Retina (tissue), 1 donor: Measurements from ENCODE around the gene BRME1.

Source experiments
- DNase-seq: peaks from one replicate; pipeline ENCODE4 v3.0.0-alpha.2; 2016

BRME1 gene

DNA sequence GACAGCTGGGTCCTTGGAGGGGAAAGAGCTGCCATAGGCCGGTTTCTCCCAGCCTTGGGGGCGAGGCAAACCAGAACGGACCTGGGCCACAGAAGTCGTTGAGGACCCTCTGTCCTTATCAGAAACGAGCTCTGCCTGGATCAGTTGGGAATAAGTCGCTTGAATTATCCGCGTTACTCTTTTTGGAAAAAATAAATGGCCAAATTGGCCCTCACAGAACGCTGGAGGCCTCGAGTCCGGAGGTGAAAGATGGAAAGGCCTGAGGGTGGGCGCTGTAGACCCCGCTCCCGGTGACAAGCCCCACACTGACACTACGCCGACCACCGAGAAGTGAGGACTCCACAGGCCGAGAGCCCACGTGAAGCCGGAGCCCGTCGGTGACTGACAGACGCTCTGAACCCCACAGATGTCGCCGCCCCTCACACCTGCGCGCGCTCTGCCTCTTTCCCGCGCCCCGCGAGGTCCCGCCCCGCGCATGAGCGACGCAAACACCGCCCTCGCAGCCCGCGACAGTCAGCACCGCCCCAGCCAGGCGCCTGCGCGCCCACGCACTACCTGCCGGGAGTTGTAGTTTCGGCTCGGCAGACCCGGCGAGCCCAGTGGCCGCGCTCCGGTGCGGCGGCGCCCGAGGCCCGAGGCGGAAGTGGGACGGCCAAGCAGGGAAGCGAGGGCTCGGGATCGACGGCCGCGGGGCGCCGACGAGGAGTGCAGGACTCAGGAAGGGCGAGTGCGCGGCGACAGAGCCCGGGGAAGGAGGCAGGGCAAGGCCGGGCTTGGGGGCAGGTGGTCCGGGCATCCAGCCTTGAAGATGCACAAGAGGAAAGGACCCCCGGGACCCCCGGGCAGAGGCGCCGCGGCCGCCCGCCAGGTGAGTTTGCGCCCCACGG lies at the start of gene BRME1, which contains the start of gene CC2D1A:
TSS of gene BRME1 (minus strand) at position 484 of the 887 bp plus-strand sequence. CDS start 1,225 bp downstream, outside the sequence.
TSS of gene CC2D1A (plus strand) at position 568 of the 887 bp plus-strand sequence. CDS start at position 809, 241 bp downstream.
- peak; percentile 94 for DNase-seq

DNA sequence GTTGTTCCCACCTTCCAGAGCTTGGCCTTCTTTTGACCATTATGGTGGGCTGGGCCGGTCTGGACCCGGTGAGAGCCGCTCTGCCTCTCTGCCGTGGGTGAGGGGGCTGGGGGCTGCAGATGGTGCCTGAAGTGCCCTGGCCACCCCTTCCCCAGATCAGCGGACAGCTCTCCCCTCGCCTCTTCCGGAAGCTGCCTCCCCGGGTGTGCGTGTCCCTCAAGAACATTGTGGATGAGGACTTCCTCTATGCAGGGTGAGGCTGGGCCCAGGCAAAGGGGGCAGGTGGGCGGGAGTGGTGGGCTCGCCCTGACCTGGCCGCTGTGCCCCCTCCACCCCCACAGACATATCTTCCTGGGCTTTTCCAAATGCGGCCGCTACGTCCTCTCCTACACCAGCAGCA lies 48.3 kb upstream of the BRME1 start:
- no peak for DNase-seq

DNA sequence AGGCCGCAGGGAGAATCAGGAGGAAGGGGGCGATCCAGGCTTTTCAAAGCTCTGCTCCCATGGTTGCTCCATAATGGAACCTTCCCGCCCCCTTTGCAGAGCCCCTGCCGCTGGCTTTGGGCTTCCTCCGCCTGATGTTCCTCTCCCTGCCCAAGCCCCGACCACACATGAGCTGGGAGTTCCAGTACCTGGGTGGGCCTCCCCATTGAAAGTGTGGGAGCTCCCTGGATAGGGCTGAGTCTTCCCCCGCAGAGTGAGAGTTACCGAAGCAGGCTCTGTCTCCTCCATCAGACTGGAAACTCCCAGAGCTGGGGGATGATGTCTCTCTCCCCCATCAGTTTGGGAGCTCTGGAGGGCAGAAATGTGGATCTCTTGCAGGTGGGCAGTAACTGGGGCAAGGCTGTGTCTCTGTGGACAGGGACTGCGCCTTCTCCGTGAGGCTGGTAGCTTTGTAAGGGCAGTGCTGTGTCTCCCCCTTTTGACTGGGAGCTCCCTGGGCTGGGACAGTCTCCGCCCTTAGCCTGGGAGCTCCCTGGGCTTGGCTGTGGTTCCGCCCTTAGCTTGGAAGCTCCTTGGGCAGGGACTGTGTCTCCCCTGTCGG lies 47.1 kb upstream of the BRME1 start:
- peak; percentile 51 for DNase-seq

DNA sequence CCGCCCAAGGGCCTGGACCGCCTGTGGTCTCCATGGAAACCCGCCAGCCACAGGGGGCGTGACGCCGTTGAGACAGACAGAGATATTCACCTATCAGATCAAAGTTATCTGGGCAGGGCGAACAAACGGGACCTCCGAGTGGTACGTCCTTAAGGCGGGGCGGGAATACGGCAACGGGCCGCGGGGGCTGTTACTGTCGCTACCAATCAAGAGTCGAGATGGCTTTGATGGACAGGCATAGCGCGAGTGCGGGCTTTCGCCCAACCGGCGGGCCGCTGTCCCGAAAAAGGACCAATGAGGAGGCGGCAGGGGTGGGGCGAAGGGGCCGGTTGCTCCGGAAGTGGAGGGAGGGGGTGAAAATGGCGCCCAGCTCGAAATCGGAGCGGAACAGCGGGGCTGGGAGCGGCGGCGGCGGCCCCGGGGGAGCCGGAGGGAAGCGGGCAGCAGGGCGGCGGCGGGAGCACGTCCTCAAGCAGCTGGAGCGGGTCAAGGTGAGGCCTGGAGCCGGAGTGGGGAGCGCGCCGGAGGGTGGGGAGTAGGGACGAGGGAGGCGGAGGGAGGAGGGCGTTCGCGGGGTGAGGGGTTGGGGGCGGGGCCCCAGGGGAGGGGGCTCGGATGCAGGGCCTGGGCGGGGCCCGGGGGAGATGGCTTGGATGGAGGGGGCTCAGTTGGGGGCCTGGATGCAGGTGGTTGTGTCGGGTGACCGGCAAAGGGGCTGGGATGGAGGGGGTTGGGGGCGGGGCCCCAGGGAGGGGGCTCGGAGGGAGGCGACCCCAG lies 46.4 kb upstream of the BRME1 start, which contains the start of gene DCAF15:
TSS of gene DCAF15 (plus strand) at position 356 of the 777 bp plus-strand sequence. CDS start at position 360, 4 bp downstream.
- peak; percentile 98 for DNase-seq

DNA sequence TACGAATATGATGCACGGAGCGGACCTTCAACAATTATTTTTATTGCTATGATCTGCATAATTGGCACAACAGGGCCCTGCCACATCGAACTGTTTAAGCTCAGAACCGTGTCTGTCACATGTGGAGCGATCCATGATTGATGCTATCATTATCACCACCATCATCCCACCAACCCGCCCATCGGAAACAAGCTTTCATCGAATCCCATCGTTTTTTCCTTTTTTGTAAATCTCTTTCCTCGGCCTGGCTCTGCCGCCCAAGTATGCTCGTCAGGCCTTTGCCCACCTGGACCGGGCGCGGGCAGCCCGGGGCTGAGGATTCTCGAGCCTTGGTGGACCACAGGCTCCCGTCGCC lies 45.9 kb upstream of the BRME1 start:
- DNase-seq = no peak

DNA sequence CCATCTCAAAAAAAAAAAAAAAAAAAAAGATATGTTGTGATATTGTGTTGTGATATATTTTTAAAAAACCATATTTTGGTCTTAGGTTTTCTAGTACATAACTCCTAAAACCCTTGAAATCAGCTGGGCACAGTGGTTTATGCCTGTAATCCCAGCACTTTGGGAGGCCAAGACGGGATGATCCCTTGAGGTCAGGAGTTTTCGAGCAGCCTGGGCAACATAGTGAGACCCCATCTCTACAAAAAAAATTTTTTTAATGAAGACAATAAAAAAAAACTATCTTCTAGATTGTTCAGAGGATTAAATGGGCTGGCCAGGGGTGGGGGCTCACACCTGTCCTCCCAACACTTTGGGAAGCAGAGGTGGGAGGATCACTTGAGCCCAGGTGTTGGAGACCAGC lies 45.1 kb upstream of the BRME1 start:
- DNase-seq = no peak

DNA sequence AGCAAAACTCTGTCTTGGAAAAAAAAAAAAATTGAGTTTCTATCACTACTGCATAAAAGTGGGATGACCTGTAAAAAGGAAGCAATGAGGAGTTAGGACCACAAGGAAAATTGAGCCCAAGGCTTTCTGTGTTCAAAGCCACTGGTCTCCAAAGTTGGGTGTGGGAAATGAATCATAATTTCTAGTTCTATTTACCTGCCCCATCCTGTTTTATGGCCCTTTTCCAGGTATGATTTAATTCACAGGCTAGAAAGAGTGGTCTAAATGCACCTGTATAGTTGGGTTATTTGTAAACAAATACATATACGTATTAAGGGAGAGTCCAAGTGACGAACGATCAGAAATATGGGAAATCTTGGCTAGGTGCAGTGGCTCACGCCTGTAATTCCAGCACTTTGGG lies 40.5 kb upstream of the BRME1 start:
- DNase-seq = no peak

DNA sequence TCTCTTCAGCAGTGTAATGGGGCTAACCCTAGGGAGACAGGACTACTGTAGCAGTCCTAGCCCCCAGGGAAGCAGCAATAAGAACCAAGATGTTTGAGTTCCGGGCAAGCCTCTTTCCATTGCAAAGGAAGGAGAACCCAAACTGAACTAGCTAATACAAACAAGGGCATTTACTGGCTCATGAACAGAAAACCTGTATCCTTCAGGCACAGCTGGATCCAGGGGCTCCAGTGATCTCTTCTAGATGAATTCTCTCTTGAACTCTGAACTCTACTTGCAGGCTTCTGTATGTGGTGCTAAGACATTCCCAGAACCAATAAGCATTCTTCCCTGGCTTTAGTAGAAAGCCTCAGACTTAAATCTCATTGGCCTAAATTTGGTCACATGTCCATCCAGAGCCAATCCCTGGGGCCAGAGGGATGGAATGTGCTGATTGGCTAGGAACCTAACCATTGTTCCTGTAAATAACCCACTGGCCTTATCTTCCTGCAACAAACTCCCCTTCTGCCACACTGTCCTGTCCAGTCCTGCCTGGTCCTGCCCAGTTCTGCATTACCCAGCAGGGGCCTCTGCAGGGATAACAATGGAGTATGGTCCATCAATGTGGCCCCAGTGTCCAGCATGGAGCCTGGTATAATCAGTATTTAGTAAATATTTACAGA lies 36.2 kb upstream of the BRME1 start:
- DNase-seq = no peak

DNA sequence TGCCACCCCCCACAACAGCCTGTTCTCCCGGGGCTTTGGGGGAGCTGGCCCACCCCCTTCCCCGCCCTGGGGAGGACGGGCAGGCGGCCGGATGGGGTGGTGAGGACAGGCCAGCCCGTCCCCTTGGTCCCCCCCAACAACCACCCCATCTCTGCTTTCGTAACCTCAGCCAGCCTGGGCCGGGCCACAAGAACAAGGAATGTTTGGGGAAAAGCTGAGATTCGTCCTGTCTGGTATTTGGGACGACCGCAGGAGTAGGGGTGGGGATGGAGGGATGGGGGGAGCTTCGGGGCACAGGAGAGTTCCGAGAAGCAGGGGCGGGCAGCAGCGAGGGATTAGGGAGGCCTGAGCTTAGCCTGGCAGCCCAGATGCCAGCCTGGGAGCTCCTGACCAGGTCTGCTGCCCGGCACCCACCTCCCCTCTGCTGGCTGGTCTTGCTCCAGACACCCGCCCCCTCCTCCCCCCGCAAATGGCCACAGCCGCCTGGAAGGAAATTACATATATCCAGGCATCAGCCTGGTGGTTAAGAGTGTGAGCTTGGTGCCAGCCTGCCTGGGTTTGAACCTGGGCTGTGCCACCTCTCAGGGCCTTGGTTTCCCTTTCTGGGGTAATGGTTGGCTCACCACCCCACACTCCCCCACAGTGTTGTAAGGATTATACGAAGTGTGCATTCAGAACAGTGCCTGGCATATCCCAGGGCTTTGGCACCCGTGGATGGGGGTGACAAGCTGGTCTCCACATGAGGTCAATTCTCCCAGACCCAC lies 32.6 kb upstream of the BRME1 start, which contains the start of gene PODNL1:
TSS of gene PODNL1 (minus strand) at position 117 of the 764 bp plus-strand sequence. CDS start 236 bp downstream, outside the sequence.
- DNase-seq = no peak

DNA sequence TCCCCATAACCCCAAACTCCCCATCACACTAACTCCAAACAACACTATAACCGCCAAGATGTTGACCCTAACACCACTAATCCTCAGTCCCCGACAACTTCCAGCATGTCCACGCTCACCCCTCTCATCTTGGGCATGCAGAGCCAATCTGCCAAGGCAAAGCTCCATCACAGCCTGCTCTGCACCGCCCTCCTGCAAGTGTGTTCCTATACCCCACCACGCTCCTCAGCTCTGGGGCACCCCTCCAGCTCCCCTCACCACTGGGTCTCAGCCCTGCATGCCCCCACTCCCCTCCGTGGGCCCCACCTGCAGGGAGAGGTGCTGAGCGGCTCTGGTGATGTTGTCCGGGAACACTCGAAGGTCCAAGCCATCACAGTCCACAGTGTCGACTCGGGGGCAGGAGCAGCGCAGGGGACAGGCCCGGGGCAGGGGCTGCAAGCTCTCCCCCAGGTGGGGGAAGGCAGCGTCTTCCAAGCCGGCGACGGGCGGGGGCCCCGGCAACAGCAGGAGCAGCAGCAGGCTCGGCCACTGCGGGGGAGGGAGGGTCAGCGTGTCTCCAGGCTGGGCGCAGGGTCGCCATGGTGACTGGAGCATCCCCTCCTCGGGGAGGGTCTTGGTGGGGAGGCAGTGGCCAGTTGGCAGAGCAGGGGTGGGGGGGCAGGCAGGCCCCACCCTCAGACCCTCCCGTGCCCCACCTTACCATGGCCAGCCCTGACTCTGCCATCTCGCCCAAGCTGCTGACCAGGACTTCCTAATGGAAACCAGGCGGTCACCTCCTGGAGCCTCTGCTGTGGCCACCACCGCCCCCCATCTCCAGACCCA lies 31.8 kb upstream of the BRME1 start:
- DNase-seq = peak; percentile 47

DNA sequence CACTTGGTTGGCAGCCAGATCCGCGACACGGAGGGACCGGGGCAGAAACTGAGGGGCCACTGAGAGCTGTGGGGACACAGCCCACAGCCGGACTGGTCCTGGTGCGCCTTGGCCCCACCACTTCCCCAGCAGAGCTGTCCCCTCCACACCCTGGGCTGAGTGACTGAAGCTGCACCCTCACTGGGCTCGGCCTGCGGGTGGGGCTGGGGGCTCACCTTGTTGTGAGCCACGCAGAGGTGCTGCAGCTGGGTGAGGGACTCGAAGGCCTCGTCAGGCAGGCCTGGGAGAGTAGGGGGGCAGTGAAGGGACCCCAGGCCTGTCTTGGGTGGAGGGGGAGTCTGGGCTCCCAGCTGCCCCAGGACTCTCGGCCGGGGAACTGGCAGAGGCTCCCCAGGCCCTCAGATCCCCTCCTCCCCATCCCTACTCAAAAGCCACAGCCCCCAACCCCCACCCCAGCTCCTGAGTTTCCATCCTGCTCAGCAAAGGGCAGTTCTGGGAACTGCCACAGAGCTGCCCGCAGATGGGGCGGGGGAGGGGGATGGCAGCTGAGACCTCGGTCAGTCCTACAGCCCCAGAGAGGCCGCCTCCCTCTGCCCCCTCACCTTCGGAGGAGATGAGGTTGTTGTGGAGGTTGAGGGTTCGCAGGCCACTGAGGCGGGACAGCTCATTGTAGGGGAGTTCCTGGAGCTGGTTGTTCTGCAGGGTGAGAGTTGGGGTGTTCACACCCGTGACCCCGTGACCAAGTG lies 30.0 kb upstream of the BRME1 start:
- DNase-seq = peak; percentile 21

DNA sequence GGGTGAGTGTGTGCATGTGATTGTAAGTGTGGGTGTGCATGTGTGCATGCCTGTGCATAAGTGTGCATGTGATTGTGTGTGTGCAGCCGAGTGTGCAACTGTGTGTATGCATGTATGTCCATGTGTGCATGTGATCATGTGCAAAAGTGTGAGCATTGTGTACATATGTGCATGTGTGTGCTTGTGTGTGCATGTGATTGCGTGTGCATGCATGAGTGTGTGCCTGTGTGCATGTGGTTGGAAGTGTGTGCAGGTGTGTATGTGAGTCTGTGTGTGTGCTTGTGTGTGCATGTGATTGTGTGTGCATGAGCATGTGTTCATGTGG lies 28.8 kb upstream of the BRME1 start:
- no peak for DNase-seq

DNA sequence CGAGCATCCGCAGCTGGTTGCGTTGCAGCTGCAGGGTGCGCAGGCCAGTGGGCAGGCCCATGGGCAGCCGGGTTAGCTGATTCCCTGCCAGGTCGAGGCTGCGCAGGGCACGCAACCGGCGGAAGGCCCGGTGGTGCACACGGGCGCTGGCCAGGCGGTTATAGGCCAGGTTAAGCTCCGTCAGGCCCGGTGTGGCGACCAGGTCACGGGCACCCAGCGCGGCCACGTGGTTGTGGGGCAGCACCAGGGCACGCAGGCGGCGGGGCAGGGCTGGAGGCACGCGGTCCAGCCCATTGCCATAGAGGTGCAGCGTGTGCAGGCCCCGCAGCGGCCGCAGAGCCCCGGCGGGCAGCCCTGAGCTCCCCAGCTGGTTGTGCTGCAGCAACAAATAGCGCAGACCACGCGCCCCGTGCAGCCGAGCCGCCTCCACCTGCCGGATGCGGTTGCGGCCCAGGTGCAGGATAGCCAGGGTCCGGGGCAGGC lies 27.0 kb upstream of the BRME1 start:
- DNase-seq = no peak

DNA sequence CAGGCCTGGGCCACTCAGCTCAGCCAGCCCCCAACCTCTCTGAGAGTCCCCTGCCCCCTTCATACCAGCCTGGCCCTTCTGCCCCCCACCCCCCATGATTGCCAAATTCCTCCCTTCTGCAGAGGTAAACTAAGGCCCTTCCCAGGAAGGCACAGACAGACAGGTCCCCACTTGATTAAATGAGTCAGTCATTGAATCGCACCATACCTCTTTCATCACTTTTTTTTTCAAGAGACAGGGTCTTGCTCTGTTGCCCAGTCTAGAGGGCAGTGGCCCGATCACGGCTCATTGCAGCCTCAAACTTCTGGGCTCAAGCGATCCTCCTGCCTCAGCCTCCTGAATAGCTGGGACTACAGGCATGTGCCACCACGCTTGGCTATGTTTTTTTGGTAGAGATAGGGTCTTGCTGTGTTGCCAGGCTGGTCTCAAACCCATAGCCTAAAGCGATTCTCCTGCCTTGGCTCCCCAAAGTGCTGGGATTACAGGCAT lies 26.3 kb upstream of the BRME1 start:
- no peak for DNase-seq

DNA sequence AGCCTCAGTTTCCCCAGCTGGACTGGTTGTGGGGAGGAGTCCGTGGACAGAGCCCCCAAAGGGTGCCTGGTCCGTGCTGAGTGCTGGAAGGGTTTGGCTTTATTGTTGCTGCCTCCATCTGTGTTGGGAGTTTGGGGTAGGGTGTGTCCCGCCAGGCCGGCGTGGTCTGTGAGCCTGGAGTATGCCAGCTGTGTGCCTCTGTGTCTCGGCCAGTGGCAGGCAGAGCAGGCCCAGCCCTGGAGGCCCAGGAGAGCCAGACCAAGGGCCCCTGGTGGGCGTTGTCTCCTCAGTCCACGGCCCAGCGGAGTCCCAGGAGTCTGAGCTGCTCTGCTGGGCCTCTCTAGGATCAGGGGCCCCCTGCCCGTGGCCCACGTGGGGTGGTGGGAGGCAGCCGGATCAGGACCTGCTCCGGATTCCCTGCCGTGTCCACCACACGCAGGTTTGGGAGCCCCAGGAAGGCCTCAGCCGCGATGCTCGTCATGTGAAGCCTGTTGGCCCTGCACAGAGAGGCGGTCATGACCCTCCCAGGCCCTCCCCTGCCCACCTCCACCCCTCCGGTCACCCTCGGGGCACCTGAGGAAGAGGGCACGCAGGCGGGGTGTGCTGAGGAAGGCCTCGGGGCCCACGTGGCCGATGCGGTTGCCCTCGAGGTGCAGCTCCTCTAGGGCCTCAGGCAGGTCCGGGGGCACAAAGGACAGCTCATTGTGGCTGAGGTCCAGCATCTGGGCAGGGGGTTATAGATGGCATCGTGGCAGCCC lies 25.7 kb upstream of the BRME1 start:
- no peak for DNase-seq

DNA sequence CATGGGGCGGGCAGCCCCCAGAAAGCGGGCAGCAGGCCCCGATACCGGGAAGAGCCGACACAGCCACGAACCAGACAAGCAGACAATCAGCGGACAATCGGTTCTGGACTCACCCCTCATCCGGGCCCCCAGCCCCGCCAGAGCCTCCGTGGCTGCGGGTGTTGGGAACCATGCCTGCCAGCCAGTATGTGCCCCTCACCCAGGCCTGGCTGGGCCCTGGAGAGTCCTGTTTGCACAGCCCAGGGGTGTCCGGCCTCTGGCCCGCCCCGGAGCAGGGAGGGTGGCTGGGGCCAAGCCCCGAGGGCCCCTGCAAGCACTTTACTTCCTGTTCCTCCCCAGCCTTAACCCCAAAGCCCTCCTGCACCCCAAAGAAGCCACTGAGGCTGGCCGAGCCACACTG lies 24.5 kb upstream of the BRME1 start:
- no peak for DNase-seq

DNA sequence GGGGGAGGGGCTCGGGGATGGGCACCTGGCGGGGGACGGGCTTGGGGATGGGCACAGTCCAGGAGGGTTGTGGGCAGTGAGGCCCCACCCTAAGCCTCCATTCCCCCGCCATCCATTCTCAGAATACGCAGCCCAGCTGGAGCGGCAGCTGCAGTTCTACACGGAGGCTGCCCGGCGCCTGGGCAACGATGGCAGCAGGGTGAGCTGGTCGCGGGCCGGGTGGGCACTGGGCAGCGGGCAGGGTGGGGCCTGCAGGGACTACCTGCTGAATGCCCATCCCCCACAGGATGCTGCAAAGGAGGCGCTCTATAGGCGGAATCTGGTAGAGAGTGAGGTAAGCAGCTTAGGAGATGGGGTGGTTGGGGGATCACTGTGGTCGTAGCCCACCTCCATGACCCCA lies 24.0 kb upstream of the BRME1 start:
- DNase-seq = no peak

DNA sequence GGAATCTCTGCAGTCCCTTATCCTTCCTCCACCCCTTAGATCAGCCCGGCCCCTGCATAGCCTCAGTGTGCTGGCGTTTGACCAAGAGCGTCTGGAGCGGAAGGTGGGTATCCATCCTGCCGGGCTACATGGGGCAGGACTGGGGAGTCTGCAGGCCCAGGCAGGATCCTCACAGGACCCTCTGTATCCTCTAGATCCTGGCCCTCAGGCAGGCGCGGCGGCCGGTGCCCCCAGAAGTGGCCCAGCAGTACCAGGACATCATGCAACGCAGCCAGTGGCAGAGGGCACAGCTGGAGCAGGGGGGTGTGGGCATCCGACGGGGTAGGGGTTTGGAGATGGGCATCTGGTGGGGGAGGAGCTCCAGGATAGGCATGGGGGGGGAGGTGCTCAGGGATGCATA lies 23.4 kb upstream of the BRME1 start:
- DNase-seq = no peak

DNA sequence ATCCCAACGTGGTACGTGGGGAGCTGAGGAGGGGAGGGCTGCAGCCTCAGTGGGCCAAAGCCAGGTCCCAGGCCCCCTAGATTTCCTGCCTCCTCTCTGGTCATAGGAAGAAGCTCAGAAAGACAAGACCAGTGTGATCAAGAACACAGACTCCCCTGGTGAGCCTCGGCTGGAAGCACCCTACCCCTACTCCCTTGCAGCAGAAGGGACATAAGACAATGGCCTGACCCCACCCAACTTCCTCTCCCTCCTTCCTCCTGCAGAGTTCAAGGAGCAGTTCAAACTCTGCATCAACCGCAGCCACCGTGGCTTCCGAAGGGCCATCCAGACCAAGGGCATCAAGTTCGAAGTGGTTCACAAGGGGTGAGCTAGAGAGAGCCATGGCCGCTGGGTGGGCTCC lies 20.8 kb upstream of the BRME1 start:
- no peak for DNase-seq
